GM18858 (cell line): ENCODE measurements around the gene LRRN4CL.
"Not testable (repeated sequence)": the region's sequence is repeated elsewhere in the genome, so short reads cannot be mapped to it uniquely, and the experiment has no call there.

Experiments used
- ATAC-seq: cut with Tn5 transposase; IDR thresholded peaks from one replicate; pipeline ENCODE4 v1.9.1; 2021; ENCODE audit not compliant: unreplicated experiment

Gene LRRN4CL

GRCh38 chr11:62677156-62677555 lies 12.2 kb downstream of the LRRN4CL start:
- ATAC-seq = no peak

GRCh38 chr11:62676698-62677097 lies 12.6 kb downstream of the LRRN4CL start:
- no peak for ATAC-seq

- not testable (repeated sequence) for ATAC-seq
Observed at GRCh38 chr11:62675415-62675814, 13.9 kb downstream of the LRRN4CL start.

DNA sequence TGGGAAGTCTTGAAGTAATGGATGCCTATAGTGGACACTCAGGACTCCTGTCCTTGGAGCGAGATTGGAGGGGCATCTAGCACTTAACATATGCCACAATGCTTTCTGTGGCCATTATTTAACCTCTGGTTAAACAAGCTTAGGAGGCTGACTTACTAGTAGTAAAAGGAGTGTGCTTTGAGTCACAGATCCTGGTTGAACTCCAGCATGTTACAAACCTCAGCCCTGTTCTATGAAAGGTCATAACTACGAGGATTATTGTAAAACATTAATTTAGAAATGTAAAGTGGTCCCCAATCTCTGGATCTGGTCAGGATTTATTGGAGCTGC lies 16.2 kb downstream of the LRRN4CL start:
- ATAC-seq = no peak

DNA sequence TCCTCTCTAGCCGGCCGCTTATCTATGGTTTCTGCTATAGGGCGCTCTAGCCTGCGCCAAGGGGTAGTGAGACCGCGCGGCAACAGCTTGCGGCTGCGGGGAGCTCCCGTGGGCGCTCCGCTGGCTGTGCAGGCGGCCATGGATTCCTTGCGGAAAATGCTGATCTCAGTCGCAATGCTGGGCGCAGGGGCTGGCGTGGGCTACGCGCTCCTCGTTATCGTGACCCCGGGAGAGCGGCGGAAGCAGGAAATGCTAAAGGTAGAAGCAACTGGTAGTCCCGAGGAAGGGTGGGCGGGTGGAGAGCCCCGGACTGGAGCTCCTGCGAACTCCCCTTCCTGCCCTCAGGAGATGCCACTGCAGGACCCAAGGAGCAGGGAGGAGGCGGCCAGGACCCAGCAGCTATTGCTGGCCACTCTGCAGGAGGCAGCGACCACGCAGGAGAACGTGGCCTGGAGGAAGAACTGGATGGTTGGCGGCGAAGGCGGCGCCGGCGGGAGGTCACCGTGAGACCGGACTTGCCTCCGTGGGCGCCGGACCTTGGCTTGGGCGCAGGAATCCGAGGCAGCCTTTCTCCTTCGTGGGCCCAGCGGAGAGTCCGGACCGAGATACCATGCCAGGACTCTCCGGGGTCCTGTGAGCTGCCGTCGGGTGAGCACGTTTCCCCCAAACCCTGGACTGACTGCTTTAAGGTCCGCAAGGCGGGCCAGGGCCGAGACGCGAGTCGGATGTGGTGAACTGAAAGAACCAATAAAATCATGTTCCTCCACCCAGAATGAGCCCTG lies 17.5 kb downstream of the LRRN4CL start, which contains the start of the genes LBHD1 and UQCC3:
TSS of gene LBHD1 (minus strand) at position 660 of the 782 bp plus-strand sequence. CDS start 2,236 bp downstream, outside the sequence.
TSS of gene UQCC3 (plus strand) at position 66 of the 782 bp plus-strand sequence. CDS start at position 139, 73 bp downstream.
- no peak for ATAC-seq

DNA sequence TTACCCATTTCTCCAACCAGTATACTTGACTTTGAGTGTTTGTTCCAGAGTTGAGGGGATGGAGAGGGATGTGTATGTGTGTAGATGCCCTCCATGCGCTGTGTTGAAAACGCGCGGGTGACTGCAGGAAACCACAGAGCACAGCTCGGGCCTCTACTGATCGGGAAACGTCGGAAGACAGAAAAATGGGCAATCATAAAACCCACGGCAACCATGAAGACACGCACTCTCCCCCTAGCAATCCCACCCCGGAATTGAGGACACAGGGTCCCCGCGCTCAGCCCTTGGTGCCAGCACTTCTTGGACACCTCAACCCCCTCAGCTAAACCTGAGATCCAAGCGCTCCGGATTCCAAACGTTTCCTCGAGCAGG lies 18.1 kb downstream of the LRRN4CL start:
- ATAC-seq = no peak

DNA sequence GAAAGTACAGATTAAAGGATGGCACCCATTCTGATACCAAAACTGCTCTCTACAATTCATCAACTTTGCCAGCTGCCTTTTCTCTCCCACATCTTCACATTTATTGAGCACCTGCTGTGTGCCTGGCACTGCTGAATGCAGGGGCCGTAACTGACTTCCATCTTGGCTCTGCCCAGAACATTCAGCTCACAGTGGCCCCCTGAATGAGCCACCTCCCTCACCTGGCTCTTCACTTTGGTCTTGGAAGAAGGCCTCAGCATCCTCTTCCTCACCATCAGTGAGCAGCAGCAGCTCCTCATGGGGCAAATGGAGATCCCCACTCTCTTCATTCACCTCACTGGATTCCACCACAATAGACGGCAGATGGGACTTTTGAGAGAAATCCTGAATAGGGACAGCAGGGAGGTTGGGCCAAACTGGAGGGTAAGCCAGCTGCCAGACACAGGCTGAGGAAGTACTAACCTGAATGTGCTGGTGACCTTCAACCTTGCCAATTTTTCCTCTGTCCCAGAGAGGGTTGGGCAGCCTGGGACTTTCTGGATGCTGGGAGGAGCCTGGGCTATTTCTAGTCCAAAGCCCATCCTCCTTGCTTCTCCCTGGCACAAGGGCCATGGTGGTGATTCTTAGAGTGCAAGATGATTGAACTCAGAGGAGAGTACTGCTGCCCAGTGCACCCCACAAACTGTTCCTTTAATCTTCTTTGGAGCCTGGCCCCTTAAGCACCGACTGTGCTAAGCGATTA lies 19.7 kb downstream of the LRRN4CL start:
- ATAC-seq = no peak

DNA sequence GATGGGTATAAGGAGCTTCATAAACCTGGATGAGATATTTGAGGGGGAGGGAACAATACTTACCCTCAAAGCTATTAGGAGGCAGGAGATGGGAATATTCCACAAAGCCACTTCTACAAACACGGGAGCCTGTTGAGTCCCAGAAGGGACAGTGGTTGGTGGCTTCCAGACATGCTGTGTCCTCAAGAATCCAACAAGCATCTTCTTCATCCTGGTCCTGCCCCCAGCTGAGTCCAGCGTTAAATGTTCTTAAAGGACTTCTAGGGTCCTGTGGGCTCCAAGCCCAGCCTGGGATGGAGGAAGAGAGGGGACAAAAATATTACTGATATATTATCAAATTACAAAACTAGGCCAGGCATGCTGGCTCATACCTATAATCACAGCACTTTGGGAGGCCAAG lies 21.9 kb downstream of the LRRN4CL start:
- no peak for ATAC-seq

DNA sequence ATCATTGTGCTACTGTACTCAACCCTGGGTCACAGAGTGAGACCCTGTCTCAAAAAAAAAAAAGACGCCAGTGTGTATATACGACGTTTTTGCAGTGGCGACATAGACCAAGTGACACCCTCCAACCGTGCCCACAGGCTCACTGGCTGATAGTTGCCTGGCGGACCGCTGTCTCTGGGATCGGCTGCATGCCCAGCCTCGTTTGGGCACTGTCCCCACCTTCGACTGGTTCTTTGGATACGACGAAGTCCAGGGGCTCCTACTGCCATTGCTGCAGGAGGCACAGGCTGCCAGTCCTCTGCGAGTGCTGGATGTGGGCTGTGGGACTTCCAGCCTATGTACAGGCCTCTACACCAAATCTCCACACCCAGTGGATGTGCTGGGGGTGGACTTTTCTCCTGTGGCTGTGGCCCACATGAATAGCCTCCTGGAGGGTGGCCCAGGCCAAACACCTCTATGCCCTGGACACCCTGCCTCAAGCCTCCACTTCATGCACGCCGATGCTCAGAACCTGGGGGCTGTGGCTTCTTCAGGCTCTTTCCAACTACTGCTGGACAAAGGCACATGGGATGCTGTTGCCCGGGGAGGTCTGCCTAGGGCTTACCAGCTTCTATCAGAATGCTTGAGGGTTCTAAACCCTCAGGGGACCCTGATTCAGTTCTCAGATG lies 22.9 kb downstream of the LRRN4CL start:
- ATAC-seq = no peak

- peak; percentile 20 for ATAC-seq
Observed at GRCh38 chr11:62665599-62666258, 23.6 kb downstream of the LRRN4CL start.

- ATAC-seq = peak; percentile 50
Observed at GRCh38 chr11:62665075-62665598, 24.2 kb downstream of the LRRN4CL start, which contains the start of the genes C11orf98 and CSKMT. Gene C11orf98 (minus strand): TSS chr11:62665210. CDS start chr11:62665169, 41 bp downstream. Gene CSKMT (plus strand): TSS chr11:62665312. CDS start chr11:62665880, 568 bp downstream.

DNA sequence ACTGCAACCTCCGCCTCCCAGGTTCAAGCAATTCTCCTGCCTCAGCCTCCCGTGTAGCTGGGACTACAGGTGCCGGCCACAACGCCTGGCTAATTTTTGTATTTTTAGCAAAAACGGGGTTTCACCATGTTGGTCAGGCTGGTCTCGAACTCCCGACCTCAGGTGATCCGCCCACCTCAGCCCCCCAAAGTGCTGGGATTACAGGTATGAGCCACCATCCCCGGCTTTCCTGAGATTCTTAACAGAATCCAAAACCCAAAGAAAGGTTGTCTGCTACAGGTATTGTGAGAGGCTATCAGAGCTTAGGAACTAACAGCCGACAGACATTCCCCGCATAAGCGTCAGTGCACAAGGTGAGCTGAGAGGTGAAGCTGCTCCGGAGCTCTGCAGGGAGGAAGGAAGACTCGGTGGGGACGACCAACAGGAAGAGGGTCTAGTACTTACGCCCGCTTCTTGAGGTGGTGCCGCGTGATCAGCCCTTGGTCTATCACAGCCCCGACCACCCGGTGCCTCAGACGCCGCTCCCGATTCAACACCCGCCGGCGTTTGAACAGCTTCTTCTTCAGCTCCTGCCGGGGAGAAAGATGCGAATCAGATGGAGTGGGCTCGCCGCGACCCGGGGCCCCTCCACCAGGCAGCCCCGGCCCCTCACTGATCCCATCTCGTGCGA lies 24.8 kb downstream of the LRRN4CL start:
- ATAC-seq = peak; percentile 11

DNA sequence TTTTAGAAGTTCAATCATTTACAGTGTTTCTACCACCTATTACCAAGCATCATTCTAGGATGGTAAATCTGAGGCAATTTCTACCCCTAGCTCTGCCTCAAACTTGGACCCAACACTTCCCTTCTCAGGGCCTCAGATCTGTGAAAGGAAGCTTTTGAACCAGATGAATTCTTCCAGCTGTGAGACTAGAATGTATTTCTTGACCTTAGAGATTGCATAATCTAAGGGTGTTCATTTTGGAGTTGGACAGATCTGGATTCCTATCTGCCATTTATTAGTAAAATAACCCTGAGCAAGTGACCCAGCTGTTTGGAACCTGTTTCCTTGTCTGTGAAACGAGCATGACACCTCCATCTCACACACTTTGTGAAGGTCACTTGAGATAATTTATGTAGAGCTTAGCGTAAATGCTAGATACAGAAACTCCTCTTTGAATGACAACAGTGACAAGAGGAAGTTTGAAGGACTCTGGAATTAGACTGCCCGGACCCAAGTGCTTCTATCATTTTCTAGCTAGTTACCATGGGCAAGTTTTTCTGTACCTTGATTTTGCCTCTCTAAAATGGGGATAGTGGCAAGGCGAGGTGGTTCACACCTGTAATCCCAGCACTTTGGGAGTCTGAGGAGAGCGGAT lies 32.4 kb downstream of the LRRN4CL start:
- ATAC-seq = no peak

GRCh38 chr11:62654297-62654696 lies 35.0 kb downstream of the LRRN4CL start:
- no peak for ATAC-seq

DNA sequence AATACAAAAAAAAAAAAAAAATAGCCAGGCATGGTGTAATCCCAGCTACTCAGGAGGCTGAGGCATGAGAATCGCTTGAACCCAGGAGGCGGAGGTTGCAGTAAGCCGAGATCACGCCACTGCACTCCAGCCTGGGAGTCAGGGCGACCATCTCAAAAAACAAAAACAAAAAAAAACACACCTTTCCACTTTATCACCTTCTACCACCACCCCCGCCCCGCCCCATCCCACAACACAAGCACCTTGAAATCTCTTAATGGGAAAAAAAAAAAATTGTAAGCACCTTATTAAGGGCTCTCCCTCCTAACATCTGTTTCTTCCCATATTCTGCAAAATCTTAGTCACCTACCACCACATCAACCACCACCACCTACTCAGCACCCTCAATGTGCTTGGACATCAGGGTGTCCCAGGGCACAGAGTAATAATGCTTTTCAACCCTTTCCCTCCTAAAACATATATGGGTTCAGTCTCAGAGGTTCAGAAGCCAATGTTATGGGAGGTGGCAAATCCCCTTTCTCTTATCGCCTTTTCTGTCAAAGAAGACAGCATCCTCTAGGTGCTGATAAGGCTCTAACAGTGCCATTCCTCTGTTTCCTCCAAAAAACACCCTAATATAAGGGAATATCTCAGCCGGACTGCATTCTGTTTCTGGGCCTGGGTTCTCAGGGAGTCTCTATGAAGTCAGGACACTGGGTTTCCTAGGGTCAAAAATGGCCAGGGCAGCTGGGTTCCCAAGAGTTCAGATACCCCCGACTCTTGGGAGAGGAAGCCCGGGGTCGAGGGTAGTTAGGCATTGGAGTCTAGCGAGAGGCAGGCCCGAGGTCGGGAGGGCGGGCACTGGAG lies 36.9 kb downstream of the LRRN4CL start:
- ATAC-seq = no peak

DNA sequence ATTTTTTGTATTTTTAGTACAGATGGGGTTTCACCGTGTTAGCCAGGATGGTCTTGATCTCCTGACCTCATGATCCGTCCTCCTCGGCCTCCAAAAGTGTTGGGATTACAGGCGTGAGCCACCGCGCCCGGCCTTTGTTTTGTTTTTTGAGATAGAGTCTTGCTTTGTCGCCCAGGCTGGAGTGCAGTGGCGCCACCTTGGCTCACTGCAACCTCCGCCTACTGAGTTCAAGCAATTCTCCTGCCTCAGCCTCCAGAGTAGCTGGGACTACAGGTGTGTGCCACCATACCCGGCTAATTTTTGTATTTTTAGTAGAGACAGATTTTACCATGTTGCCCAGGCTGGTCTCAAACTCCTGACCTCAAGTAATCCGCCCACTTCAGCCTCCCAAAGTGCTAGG lies 39.0 kb downstream of the LRRN4CL start:
- not testable (repeated sequence) for ATAC-seq

DNA sequence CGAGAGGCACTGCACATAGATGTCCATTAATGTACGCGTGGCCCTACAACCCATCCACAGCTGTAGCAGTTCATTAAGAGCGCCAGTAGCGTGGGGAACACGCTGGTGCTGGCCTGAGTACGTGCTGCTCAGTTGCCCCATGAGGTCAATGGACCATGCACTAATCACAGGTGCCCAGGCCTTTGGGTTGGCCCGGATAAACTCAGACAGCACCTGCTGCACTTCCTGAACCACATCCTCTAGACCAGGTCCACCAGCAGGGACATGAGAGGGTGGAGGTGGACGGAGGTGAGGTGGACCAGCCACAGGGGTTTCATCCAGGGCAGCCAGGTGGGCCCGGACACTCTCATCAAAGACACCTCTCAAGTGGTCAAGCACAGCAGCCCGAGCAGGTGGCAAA lies 39.8 kb downstream of the LRRN4CL start:
- no peak for ATAC-seq

GRCh38 chr11:62648967-62649364 lies 40.4 kb downstream of the LRRN4CL start:
- ATAC-seq = no peak
